GM19397 (cell line): Measurements from ENCODE around the gene AGMO.
"Not testable (repeated sequence)": the region's sequence is repeated elsewhere in the genome, so short reads cannot be mapped to it uniquely, and the experiment has no call there.

Source experiments
- ATAC-seq: cut with Tn5 transposase; IDR thresholded peaks from one replicate; pipeline ENCODE4 v1.9.1; 2021; ENCODE audit warnings: mild to moderate bottlenecking, moderate library complexity; ENCODE audit not compliant: unreplicated experiment

Gene AGMO

GRCh38 chr7:15560968-15561367 is 847 bp downstream of the AGMO start:
- no peak for ATAC-seq

- no peak for ATAC-seq
These were observed 2.3 kb downstream of the AGMO start for GRCh38 chr7:15559416-15559928.

GRCh38 chr7:15558756-15559155 is 3.1 kb downstream of the AGMO start:
- ATAC-seq = no peak

GRCh38 chr7:15557686-15558085 is 4.1 kb downstream of the AGMO start:
- no peak for ATAC-seq

GRCh38 chr7:15557186-15557585 is 4.6 kb downstream of the AGMO start:
- no peak for ATAC-seq

GRCh38 chr7:15556339-15557105 is 5.3 kb downstream of the AGMO start:
- no peak for ATAC-seq

- ATAC-seq = no peak
These were observed 6.4 kb downstream of the AGMO start for GRCh38 chr7:15555381-15555859.

GRCh38 chr7:15554744-15555143 is 7.1 kb downstream of the AGMO start:
- no peak for ATAC-seq

GRCh38 chr7:15554081-15554480 is 7.7 kb downstream of the AGMO start:
- no peak for ATAC-seq

- not testable (repeated sequence) for ATAC-seq
These were observed 14.5 kb downstream of the AGMO start for GRCh38 chr7:15547320-15547719.

- ATAC-seq = no peak
These were observed 15.5 kb downstream of the AGMO start for GRCh38 chr7:15546272-15546792.

GRCh38 chr7:15544050-15544449 is 17.8 kb downstream of the AGMO start:
- no peak for ATAC-seq

- ATAC-seq = no peak
These were observed 18.6 kb downstream of the AGMO start for GRCh38 chr7:15543256-15543655.

- ATAC-seq = no peak
These were observed 34.2 kb downstream of the AGMO start for GRCh38 chr7:15527648-15528047.

GRCh38 chr7:15525652-15526263 is 36.1 kb downstream of the AGMO start:
- ATAC-seq = no peak

- ATAC-seq = no peak
These were observed 37.7 kb downstream of the AGMO start for GRCh38 chr7:15524077-15524476.

- ATAC-seq = not testable (repeated sequence)
These were observed 44.0 kb downstream of the AGMO start for GRCh38 chr7:15517865-15518264.

GRCh38 chr7:15515252-15515651 is 46.6 kb downstream of the AGMO start:
- ATAC-seq = no peak

- ATAC-seq = no peak
These were observed 53.6 kb downstream of the AGMO start for GRCh38 chr7:15508258-15508657.

GRCh38 chr7:15507708-15508107 is 54.1 kb downstream of the AGMO start:
- ATAC-seq = no peak

GRCh38 chr7:15507171-15507570 is 54.6 kb downstream of the AGMO start:
- ATAC-seq = no peak

- ATAC-seq = no peak
These were observed 56.1 kb downstream of the AGMO start for GRCh38 chr7:15505761-15506160.
